ENCODE results near the gene ALDOB. TPM values are rescaled to one million over a fixed set of nuclear protein-coding genes. Genes with fewer than 3 reads are reported as not detected.

Gene ALDOB
- total RNA-seq, 1 experiment from 2014 or later, result 1.2 TPM

- Histone ChIP-seq H3K9ac (ENCODE audit: low read length) (no peak overlapping the region), H3K9me2 (ENCODE audit: insufficient read depth) (no peaks in the 10 kb centered on the region), H3K4me3 (replicated peaks in 1 of 2; ENCODE audit: low read depth in 1 of 2, low read length in 2 of 2) (no peak overlapping the region), H3K4me2 (ENCODE audit: low read length) (no peak overlapping the region), H3K27ac (ENCODE audit: low read depth, low read length) (no peak overlapping the region), H3K4me1 (ENCODE audit: control insufficient read depth in 1 of 2, insufficient read depth in 2 of 2, low read length in 2 of 2) (no peaks in the 10 kb centered on the region), H3K9me3 (ENCODE audit: control insufficient read depth in 1 of 2, insufficient read depth in 1 of 2, low read depth in 1 of 2, low read length in 2 of 2) (no peaks in the 10 kb centered on the region), H2AFZ (ENCODE audit: low read depth, low read length, poor library complexity, severe bottlenecking) (no peak overlapping the region), H3K79me2 (ENCODE audit: insufficient read depth, low read length) (no peaks in the 10 kb centered on the region), H4K20me1 (ENCODE audit: insufficient read depth) (no peaks in the 10 kb centered on the region), H3K36me3 (ENCODE audit: control insufficient read depth in 1 of 2, insufficient read depth in 2 of 2, low read length in 2 of 2) (no peaks in the 10 kb centered on the region), H3K27me3 (ENCODE audit: insufficient read depth, low read length) (peaks cover 10% of the 10 kb centered on the region)
- ChIA-PET RAD21 (ENCODE audit: low non-redundant PET in 1 of 2, low total read pairs in 2 of 2, uncharacterized antibody in 2 of 2, unreplicated experiment in 2 of 2) (no interaction called here), POLR2A (no interaction called here), CTCF (no interaction called here)
- intact Hi-C loops (cut with micrococcal nuclease), result no loop called here
- DNase-seq (ENCODE audit: low read depth, low spot score) (no peak), ATAC-seq (no peak)
- BruUV-seq (replicated peaks), result no TSS peak
- TF ChIP-seq REST (IDR thresholded peaks at IDR 0.05; ENCODE audit: low read depth), result no peak
- no peak for TF ChIP-seq EZH2phosphoT487 (IDR thresholded peaks at IDR 0.05; ENCODE audit: borderline replicate concordance)
- TF ChIP-seq SP1 (IDR thresholded peaks at IDR 0.05; ENCODE audit: low read depth), result no peak
- no peak for TF ChIP-seq ATF3 (IDR thresholded peaks at IDR 0.05)
- no peak for TF ChIP-seq EGR1 (IDR thresholded peaks at IDR 0.05; ENCODE audit: low read depth)
- TF ChIP-seq EZH2 (IDR thresholded peaks at IDR 0.05), result no peak
Observed at GRCh38 chr9:101429736-101430135, 5.8 kb downstream of the ALDOB start.

- intact Hi-C loops (cut with micrococcal nuclease), result no loop called here
- CTCF ChIA-PET, result no interaction called here
- TF ChIP-seq MAX (IDR thresholded peaks at IDR 0.05), result no peak
- no peak for TF ChIP-seq REST (IDR thresholded peaks at IDR 0.05; ENCODE audit: low read depth)
- no peak for TF ChIP-seq EGR1 (IDR thresholded peaks at IDR 0.05; ENCODE audit: low read depth)
- no peak for TF ChIP-seq ZFX (IDR thresholded peaks at IDR 0.05)
- TF ChIP-seq SRF (IDR thresholded peaks at IDR 0.05; ENCODE audit: low read depth), result no peak
- TF ChIP-seq SP1 (IDR thresholded peaks at IDR 0.05; ENCODE audit: low read depth), result no peak
- no peak for TF ChIP-seq TCF7L2 (IDR thresholded peaks at IDR 0.05; ENCODE audit: borderline replicate concordance, extremely low read depth, insufficient read depth, insufficient read length)
- no peak for TF ChIP-seq RAD21 (IDR thresholded peaks at IDR 0.05; ENCODE audit: low read depth)
- TF ChIP-seq SIN3A (IDR thresholded peaks at IDR 0.05; ENCODE audit: low read depth), result no peak
- TF ChIP-seq ZNF274 (IDR thresholded peaks at IDR 0.05; ENCODE audit: low read depth, low read length), result no peak
- no peak for TF ChIP-seq CEBPB (IDR thresholded peaks at IDR 0.05; ENCODE audit: low read depth)
Observed at GRCh38 chr9:101428909-101429308, 6.7 kb downstream of the ALDOB start.

More at GRCh38 chr9:101428909-101429308, 6.7 kb downstream of the ALDOB start:
- BruUV-seq (replicated peaks), result no TSS peak
- DNase-seq (ENCODE audit: low read depth, low spot score), result no peak
- H3K27me3 ChIP-seq (ENCODE audit: insufficient read depth, low read length), result peaks cover 10% of the 10 kb centered on the region
- no peaks in the 10 kb centered on the region for H4K20me1 ChIP-seq (ENCODE audit: insufficient read depth)
- no peak overlapping the region for H3K4me2 ChIP-seq (ENCODE audit: low read length)
- no peak for ATAC-seq
- no peak overlapping the region for H3K27ac ChIP-seq (ENCODE audit: low read depth, low read length)
- ChIA-PET RAD21 (ENCODE audit: low non-redundant PET in 1 of 2, low total read pairs in 2 of 2, uncharacterized antibody in 2 of 2, unreplicated experiment in 2 of 2) (no interaction called here), POLR2A (no interaction called here)
- H3K9ac ChIP-seq (ENCODE audit: low read length), result no peak overlapping the region
- no peaks in the 10 kb centered on the region for H3K9me2 ChIP-seq (ENCODE audit: insufficient read depth)
- no peaks in the 10 kb centered on the region for H3K36me3 ChIP-seq (ENCODE audit: control insufficient read depth in 1 of 2, insufficient read depth in 2 of 2, low read length in 2 of 2)
- no peaks in the 10 kb centered on the region for H3K4me1 ChIP-seq (ENCODE audit: control insufficient read depth in 1 of 2, insufficient read depth in 2 of 2, low read length in 2 of 2)
- no peak overlapping the region for H3K4me3 ChIP-seq (replicated peaks in 1 of 2; ENCODE audit: low read depth in 1 of 2, low read length in 2 of 2)
- no peaks in the 10 kb centered on the region for H3K9me3 ChIP-seq (ENCODE audit: control insufficient read depth in 1 of 2, insufficient read depth in 1 of 2, low read depth in 1 of 2, low read length in 2 of 2)
- no peaks in the 10 kb centered on the region for H3K79me2 ChIP-seq (ENCODE audit: insufficient read depth, low read length)
- no peak overlapping the region for H2AFZ ChIP-seq (ENCODE audit: low read depth, low read length, poor library complexity, severe bottlenecking)
